Sigmoid colon (tissue), 7 donors: ENCODE data around the gene LDLRAD3. TPM values are rescaled to one million over a fixed set of nuclear protein-coding genes. Genes with fewer than 3 reads are reported as not detected.

Source experiments
- DNase-seq: peaks from one replicate; pipeline ENCODE4 v3.0.0-alpha.2; 2019
- H3K27ac ChIP-seq, 4 donors: fragments of 200-600 bp; sonication (generic); one replicate each; pipeline ENCODE4 v1.5.1; 2016 to 2019; ENCODE audit warnings: mild to moderate bottlenecking in 1 of 4
- H3K27me3 ChIP-seq, 3 donors: fragments of 200-600 bp; sonication (generic); one replicate each; pipeline ENCODE4 v1.5.1; 2019; ENCODE audit warnings: mild to moderate bottlenecking in 1 of 3
- H3K36me3 ChIP-seq, 4 donors: fragments of 200-600 bp; sonication (generic); one replicate each; pipeline ENCODE4 v1.5.1; 2016 to 2019
- H3K4me1 ChIP-seq, 4 donors: fragments of 200-600 bp; sonication (generic); one replicate each; pipeline ENCODE4 v1.5.1; 2017 to 2019
- H3K4me3 ChIP-seq, 4 donors: fragments of 200-600 bp; sonication (generic); one replicate each; pipeline ENCODE4 v1.5.1; 2017 to 2019; ENCODE audit warnings: mild to moderate bottlenecking in 2 of 4, moderate library complexity in 1 of 4
- H3K9me3 ChIP-seq, 4 donors: fragments of 200-600 bp in 3 of 4; sonication (generic) in 3 of 4; one replicate each; pipeline versions ENCODE4 v1.5.1 to v1.6.1; 2013 to 2019
- EP300 ChIP-seq, 4 donors: sonication (generic); formaldehyde crosslinking; IDR thresholded peaks; one replicate each; pipeline ENCODE4 v1.6.1; 2017; ENCODE audit warnings: antibody characterized with exemption in 4 of 4
- POLR2A ChIP-seq, 2 donors: fragments of 450-650 bp; IDR thresholded peaks; one replicate each; pipeline ENCODE4 v1.6.1; 2016; ENCODE audit warnings: antibody characterized with exemption in 2 of 2, mild to moderate bottlenecking in 2 of 2, moderate library complexity in 2 of 2
- POLR2AphosphoS5 ChIP-seq, 4 donors: sonication (generic); formaldehyde crosslinking; IDR thresholded peaks; one replicate each; pipeline ENCODE4 v1.6.1; 2017; ENCODE audit warnings: antibody characterized with exemption in 4 of 4
- WGBS, 2 donors: extraction: QIAGEN DNeasy Blood & Tissue Kit; methylation state at CpG; one replicate each; pipeline ENCODE4 v1.1.7; 2013; 5-methylcytosine and 5-hydroxymethylcytosine counted together
- intact Hi-C: fragments of 100-400 bp; cut with DNase I; formaldehyde crosslinking; loops from one replicate; pipeline ENCODE4 v1.15.1; 2023
- polyA plus RNA-seq, 3 donors: library from polyadenylated mRNA; stranded (reverse); fragments of 200-250 nt; gene quantifications; one replicate each; pipeline ENCODE4 v1.2.3, GENCODE V29; 2013
- total RNA-seq, 4 donors: library from RNA; depleted of rRNA; stranded (reverse); fragments of >200 nt; gene quantifications; one replicate each; pipeline ENCODE4 v1.1.0, GENCODE V29; 2016
- TF ChIP-seq, protein P1 (sequence below), 4 experiments: fragments of 450-650 bp in 3 of 4; fragments of 200-600 bp in 1 of 4; IDR thresholded peaks; one replicate each; pipeline ENCODE4 v1.5.1; 2016 to 2019; ENCODE audit warnings: antibody characterized with exemption in 4 of 4, mild to moderate bottlenecking in 3 of 4, moderate library complexity in 2 of 4
- donor health status: healthy with polysubstance abuse.
- donor health status: Bipolar disorder and iron deficiency.
- donor health status: healthy.

Gene LDLRAD3
- total and polyA plus RNA-seq, 7 donors = 0.23 to 23.4 (median 10.2) TPM

DNA sequence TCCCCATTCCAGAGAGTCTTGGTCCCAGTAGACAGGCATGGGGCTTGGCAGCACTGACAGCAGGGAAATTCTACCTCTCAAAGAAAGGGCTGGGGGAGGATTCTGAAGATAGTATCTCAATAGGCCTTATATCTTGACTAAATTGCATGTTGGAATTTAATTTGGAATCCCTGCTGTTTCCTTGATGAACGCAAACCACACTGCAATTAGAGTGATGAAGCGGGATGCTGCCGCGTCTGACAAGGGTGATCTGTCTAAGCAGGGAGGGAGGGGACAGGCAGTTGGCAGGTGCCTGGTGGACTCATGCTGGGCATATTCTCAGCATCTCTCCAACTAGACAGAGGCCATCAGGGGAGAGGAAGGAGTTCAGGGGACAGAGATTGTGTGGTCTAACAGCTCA, 296.9 kb downstream of the LDLRAD3 start:
- TF ChIP-seq POLR2A (IDR thresholded peaks at IDR 0.05) = no peak
- TF ChIP-seq, protein P1, sequence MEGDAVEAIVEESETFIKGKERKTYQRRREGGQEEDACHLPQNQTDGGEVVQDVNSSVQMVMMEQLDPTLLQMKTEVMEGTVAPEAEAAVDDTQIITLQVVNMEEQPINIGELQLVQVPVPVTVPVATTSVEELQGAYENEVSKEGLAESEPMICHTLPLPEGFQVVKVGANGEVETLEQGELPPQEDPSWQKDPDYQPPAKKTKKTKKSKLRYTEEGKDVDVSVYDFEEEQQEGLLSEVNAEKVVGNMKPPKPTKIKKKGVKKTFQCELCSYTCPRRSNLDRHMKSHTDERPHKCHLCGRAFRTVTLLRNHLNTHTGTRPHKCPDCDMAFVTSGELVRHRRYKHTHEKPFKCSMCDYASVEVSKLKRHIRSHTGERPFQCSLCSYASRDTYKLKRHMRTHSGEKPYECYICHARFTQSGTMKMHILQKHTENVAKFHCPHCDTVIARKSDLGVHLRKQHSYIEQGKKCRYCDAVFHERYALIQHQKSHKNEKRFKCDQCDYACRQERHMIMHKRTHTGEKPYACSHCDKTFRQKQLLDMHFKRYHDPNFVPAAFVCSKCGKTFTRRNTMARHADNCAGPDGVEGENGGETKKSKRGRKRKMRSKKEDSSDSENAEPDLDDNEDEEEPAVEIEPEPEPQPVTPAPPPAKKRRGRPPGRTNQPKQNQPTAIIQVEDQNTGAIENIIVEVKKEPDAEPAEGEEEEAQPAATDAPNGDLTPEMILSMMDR (IDR thresholded peaks at IDR 0.05) = no peak
- TF ChIP-seq EP300 (IDR thresholded peaks at IDR 0.05) = no peak
- TF ChIP-seq POLR2AphosphoS5 (IDR thresholded peaks at IDR 0.05) = no peak
- DNase-seq = no peak
- Histone ChIP-seq H3K36me3 (no peaks in the 10 kb centered on the region), H3K27ac (no peak overlapping the region), H3K9me3 (no peaks in the 10 kb centered on the region), H3K27me3 (no peaks in the 10 kb centered on the region), H3K4me3 (no peak overlapping the region), H3K4me1 (no peaks in the 10 kb centered on the region)
- WGBS, 2 donors = 92 to 94% methylated on average over 4 of the region's 4 CpGs
- intact Hi-C loops = no loop called here

- TF ChIP-seq, protein P1 (IDR thresholded peaks at IDR 0.05) = no peak
- no peak for TF ChIP-seq POLR2AphosphoS5 (IDR thresholded peaks at IDR 0.05)
- no peak for TF ChIP-seq POLR2A (IDR thresholded peaks at IDR 0.05)
- no peak for TF ChIP-seq EP300 (IDR thresholded peaks at IDR 0.05)
- intact Hi-C loops = no loop called here
- Histone ChIP-seq H3K4me3 (no peak overlapping the region), H3K27me3 (no peaks in the 10 kb centered on the region), H3K36me3 (no peaks in the 10 kb centered on the region), H3K4me1 (no peaks in the 10 kb centered on the region), H3K27ac (no peak overlapping the region), H3K9me3 (no peaks in the 10 kb centered on the region)
- no peak for DNase-seq
- 70 to 91% methylated on average over 1 of the region's 1 CpG for WGBS, 2 donors
These were observed 297.6 kb downstream of the LDLRAD3 start for GRCh38 chr11:36241497-36241896.

- intact Hi-C loops = no loop called here
- WGBS, 2 donors = 65 to 70% methylated on average over 1 of the region's 1 CpG
These were observed 299.8 kb downstream of the LDLRAD3 start for GRCh38 chr11:36243641-36244040.

DNA sequence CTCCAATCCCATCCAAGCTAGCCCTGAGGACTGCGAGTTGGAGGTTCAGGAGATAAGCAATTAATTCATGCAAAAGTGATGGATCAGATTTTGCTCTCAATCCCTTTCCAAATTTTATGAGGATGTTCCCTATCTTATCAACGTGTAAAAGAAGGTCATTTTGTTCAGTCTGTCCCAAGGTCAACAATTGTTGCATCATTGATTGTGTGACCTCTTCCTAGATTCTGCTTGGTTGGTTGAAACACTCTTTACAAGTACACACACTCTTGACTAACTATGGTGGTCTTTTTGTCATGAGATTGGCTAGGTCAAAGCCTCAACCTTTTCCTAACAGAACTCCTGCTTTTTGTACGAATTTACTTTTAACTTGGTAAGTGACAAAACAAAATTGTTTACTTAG, 303.6 kb downstream of the LDLRAD3 start:
- intact Hi-C loops = no loop called here
- H3K4me1 ChIP-seq = no peaks in the 10 kb centered on the region

More at GRCh38 chr11:36243641-36244040, 299.8 kb downstream of the LDLRAD3 start:
- H3K9me3 ChIP-seq = no peaks in the 10 kb centered on the region
- DNase-seq = no peak
- no peaks in the 10 kb centered on the region for H3K4me1 ChIP-seq
- no peaks in the 10 kb centered on the region for H3K27me3 ChIP-seq
- TF ChIP-seq, protein P1 (IDR thresholded peaks at IDR 0.05) = no peak
- H3K4me3 ChIP-seq = no peak overlapping the region
- no peak overlapping the region for H3K27ac ChIP-seq
- H3K36me3 ChIP-seq = no peaks in the 10 kb centered on the region

GRCh38 chr11:36248436-36248835, 304.6 kb downstream of the LDLRAD3 start:
- no peaks in the 10 kb centered on the region for H3K9me3 ChIP-seq
- intact Hi-C loops = no loop called here
- WGBS, 2 donors = 68 to 69% methylated on average over 4 of the region's 4 CpGs
- H3K27me3 ChIP-seq = no peaks in the 10 kb centered on the region
- H3K4me3 ChIP-seq = no peak overlapping the region
- H3K36me3 ChIP-seq = no peaks in the 10 kb centered on the region
- H3K27ac ChIP-seq = no peak overlapping the region
- DNase-seq = no peak
- no peaks in the 10 kb centered on the region for H3K4me1 ChIP-seq
- TF ChIP-seq, protein P1 (IDR thresholded peaks at IDR 0.05) = no peak
- TF ChIP-seq EP300 (IDR thresholded peaks at IDR 0.05) (no peak), POLR2AphosphoS5 (IDR thresholded peaks at IDR 0.05) (no peak), POLR2A (IDR thresholded peaks at IDR 0.05) (no peak)

More for the DNA sequence above, 303.6 kb downstream of the LDLRAD3 start:
- H3K4me3 ChIP-seq = no peak overlapping the region
- no peak overlapping the region for H3K27ac ChIP-seq
- WGBS, 2 donors = 45 to 60% methylated on average over 3 of the region's 3 CpGs
- TF ChIP-seq EP300 (IDR thresholded peaks at IDR 0.05) = no peak
- TF ChIP-seq, protein P1 (IDR thresholded peaks at IDR 0.05) = no peak
- TF ChIP-seq POLR2A (IDR thresholded peaks at IDR 0.05) = no peak
- no peak for TF ChIP-seq POLR2AphosphoS5 (IDR thresholded peaks at IDR 0.05)
- no peaks in the 10 kb centered on the region for H3K36me3 ChIP-seq
- H3K27me3 ChIP-seq = no peaks in the 10 kb centered on the region
- DNase-seq = no peak
- no peaks in the 10 kb centered on the region for H3K9me3 ChIP-seq
